DND-41 (cell line): ENCODE measurements around the gene MYCBP2.
"Not testable (repeated sequence)": the region's sequence is repeated elsewhere in the genome, so short reads cannot be mapped to it uniquely, and the experiment has no call there.

ENCODE experiments used
- ATAC-seq: fragments of 200-7000 bp; cut with Tn5 transposase; 3 replicates; pipeline ENCODE4 v1.9.1; 2021; ENCODE audit warnings: low read depth; ENCODE audit not compliant: insufficient read depth
- DNase-seq: peaks from one replicate; pipeline ENCODE4 v3.0.0-alpha.2; 2020
- H2AFZ ChIP-seq: 2 replicates; pipeline ENCODE4 v1.6.0; 2012; ENCODE audit warnings: low read depth, low read length
- H3K27ac ChIP-seq: 2 replicates; pipeline ENCODE4 v1.5.1; 2012; ENCODE audit warnings: low read length, inconsistent platforms
- H3K27me3 ChIP-seq: fragments of 200-600 bp; sonication (generic); 2 replicates; pipeline ENCODE4 v1.6.0; 2012; ENCODE audit warnings: low read length, mild to moderate bottlenecking, inconsistent platforms; ENCODE audit not compliant: insufficient read depth, poor library complexity
- H3K36me3 ChIP-seq: 2 replicates; pipeline ENCODE4 v1.5.1; 2012; ENCODE audit warnings: low read length, inconsistent platforms; ENCODE audit not compliant: insufficient read depth
- H3K4me1 ChIP-seq: 2 replicates; pipeline ENCODE4 v1.5.1; 2012; ENCODE audit warnings: mild to moderate bottlenecking, low read length; ENCODE audit not compliant: insufficient read depth
- H3K4me2 ChIP-seq: 2 replicates; pipeline ENCODE4 v1.6.0; 2012; ENCODE audit warnings: mild to moderate bottlenecking, moderate library complexity, low read length, inconsistent platforms; ENCODE audit not compliant: insufficient read depth
- H3K4me3 ChIP-seq, 2 experiments: fragments of 200-600 bp in 1 of 2; shearing (Covaris generic) in 1 of 2; 2 replicates each; pipeline ENCODE4 v1.5.1; 2012 to 2016; ENCODE audit warnings: inconsistent platforms in 2 of 2, low read length in 2 of 2, mild to moderate bottlenecking in 2 of 2, low read depth in 1 of 2, moderate library complexity in 1 of 2
- H3K79me2 ChIP-seq: 2 replicates; pipeline ENCODE4 v1.6.0; 2012; ENCODE audit warnings: low read length, inconsistent platforms; ENCODE audit not compliant: insufficient read depth
- H3K9ac ChIP-seq: 2 replicates; pipeline ENCODE4 v1.6.0; 2012; ENCODE audit warnings: low read depth, mild to moderate bottlenecking, inconsistent platforms, low read length, moderate library complexity
- H3K9me3 ChIP-seq: 2 replicates; pipeline ENCODE4 v1.5.1; 2012; ENCODE audit warnings: low read length, moderate library complexity, mild to moderate bottlenecking, inconsistent platforms; ENCODE audit not compliant: insufficient read depth, severe bottlenecking
- H4K20me1 ChIP-seq: 2 replicates; pipeline ENCODE4 v1.6.0; 2012; ENCODE audit warnings: low read length; ENCODE audit not compliant: insufficient read depth
- EZH2 ChIP-seq: IDR thresholded peaks from 3 replicates; pipeline ENCODE4 v1.6.1; 2012; ENCODE audit warnings: borderline replicate concordance, low read depth, mild to moderate bottlenecking, moderate library complexity, low read length, inconsistent platforms; ENCODE audit not compliant: severe bottlenecking
- TF ChIP-seq, protein P1 (sequence below): IDR thresholded peaks from 2 replicates; pipeline ENCODE4 v1.5.1; 2012; ENCODE audit warnings: borderline replicate concordance, low read length, moderate library complexity, mild to moderate bottlenecking; ENCODE audit not compliant: poor library complexity, severe bottlenecking; ENCODE audit errors: extremely low read depth

MYCBP2 gene

DNA sequence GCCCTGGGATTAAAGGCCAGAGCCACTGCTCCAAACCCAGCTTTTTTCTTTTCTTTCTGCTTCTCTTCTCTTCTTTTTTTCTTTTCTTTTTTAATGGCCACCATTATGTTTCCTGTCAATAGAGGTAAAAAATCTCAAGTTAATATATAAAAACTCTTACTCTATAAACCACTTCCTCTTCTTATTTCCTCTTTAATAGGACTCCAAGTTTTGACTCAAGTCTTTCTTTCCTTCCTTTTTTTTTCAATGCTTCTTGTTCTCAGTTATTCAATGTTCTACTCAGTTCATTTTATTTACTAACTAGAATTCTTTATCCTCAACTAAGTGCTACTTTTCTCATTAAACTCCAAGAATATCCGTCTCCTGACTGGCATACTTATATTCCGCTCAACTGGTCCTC, 27.1 kb upstream of the MYCBP2 start:
- no peak; the same call in 2 of the 3 replicates for ATAC-seq
- Histone ChIP-seq H2AFZ (no peak overlapping the region), H3K4me2 (no peak overlapping the region), H3K27ac (no peak overlapping the region), H4K20me1 (no peaks in the 10 kb centered on the region), H3K36me3 (no peaks in the 10 kb centered on the region), H3K27me3 (no peaks in the 10 kb centered on the region), H3K9ac (no peak overlapping the region), H3K4me3 (no peak overlapping the region), H3K4me1 (no peaks in the 10 kb centered on the region), H3K79me2 (no peaks in the 10 kb centered on the region), H3K9me3 (no peaks in the 10 kb centered on the region)
- TF ChIP-seq, protein P1, sequence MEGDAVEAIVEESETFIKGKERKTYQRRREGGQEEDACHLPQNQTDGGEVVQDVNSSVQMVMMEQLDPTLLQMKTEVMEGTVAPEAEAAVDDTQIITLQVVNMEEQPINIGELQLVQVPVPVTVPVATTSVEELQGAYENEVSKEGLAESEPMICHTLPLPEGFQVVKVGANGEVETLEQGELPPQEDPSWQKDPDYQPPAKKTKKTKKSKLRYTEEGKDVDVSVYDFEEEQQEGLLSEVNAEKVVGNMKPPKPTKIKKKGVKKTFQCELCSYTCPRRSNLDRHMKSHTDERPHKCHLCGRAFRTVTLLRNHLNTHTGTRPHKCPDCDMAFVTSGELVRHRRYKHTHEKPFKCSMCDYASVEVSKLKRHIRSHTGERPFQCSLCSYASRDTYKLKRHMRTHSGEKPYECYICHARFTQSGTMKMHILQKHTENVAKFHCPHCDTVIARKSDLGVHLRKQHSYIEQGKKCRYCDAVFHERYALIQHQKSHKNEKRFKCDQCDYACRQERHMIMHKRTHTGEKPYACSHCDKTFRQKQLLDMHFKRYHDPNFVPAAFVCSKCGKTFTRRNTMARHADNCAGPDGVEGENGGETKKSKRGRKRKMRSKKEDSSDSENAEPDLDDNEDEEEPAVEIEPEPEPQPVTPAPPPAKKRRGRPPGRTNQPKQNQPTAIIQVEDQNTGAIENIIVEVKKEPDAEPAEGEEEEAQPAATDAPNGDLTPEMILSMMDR = no peak
- TF ChIP-seq EZH2 = no peak
- no peak for DNase-seq

DNA sequence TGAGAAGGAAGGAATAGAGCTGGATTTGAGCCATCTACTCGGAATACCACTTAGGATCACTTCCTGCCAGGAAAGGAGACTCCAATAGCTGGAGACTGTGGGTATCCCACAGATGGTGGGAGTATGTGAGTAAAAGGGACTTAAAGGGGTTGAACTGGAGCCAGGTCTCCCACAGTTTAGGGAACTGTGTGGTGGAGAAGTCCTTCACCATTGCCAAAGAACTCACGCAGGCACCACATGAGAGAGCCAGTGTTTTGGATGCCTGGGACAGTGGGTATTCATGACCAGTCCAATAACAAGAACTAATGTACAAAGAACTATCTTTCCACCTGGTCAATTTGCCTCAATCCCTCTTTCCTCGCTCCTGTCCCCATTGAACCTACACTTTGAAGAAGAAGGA, 24.4 kb upstream of the MYCBP2 start:
- ATAC-seq (no peak), DNase-seq (no peak)
- no peaks in the 10 kb centered on the region for H3K9me3 ChIP-seq
- no peak overlapping the region for H2AFZ ChIP-seq
- no peak for TF ChIP-seq EZH2
- TF ChIP-seq, protein P1 = no peak
- no peaks in the 10 kb centered on the region for H4K20me1 ChIP-seq
- H3K36me3 ChIP-seq = no peaks in the 10 kb centered on the region
- H3K4me3 ChIP-seq = no peak overlapping the region
- H3K4me1 ChIP-seq = no peaks in the 10 kb centered on the region
- H3K79me2 ChIP-seq = no peaks in the 10 kb centered on the region
- H3K27me3 ChIP-seq = no peaks in the 10 kb centered on the region
- no peak overlapping the region for H3K27ac ChIP-seq
- no peak overlapping the region for H3K9ac ChIP-seq
- H3K4me2 ChIP-seq = no peak overlapping the region

DNA sequence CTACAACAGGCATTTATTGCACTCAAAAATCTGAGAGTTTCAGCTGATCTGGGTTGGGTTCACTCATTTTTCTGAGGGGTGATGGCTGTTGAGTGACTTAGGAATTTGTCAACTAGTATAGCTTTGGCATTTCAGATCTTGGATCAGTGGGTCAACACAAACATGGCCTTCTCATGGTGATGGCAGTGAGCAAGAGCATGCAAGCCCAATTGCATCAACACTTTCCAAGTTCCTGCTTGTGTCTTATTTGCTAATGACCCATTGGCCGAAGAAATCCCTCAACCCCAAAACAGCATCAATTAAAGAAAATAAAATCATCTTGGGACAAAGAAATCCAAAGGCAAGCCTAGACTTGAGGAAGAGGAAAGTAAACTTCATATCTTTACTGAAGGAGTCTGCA, 23.9 kb upstream of the MYCBP2 start:
- Histone ChIP-seq H4K20me1 (no peaks in the 10 kb centered on the region), H3K4me3 (no peak overlapping the region), H3K36me3 (no peaks in the 10 kb centered on the region), H2AFZ (no peak overlapping the region), H3K79me2 (no peaks in the 10 kb centered on the region), H3K9me3 (no peaks in the 10 kb centered on the region), H3K4me2 (no peak overlapping the region), H3K27me3 (no peaks in the 10 kb centered on the region), H3K9ac (no peak overlapping the region), H3K27ac (no peak overlapping the region), H3K4me1 (no peaks in the 10 kb centered on the region)
- DNase-seq (no peak), ATAC-seq (no peak)
- no peak for TF ChIP-seq EZH2
- TF ChIP-seq, protein P1 = no peak

DNA sequence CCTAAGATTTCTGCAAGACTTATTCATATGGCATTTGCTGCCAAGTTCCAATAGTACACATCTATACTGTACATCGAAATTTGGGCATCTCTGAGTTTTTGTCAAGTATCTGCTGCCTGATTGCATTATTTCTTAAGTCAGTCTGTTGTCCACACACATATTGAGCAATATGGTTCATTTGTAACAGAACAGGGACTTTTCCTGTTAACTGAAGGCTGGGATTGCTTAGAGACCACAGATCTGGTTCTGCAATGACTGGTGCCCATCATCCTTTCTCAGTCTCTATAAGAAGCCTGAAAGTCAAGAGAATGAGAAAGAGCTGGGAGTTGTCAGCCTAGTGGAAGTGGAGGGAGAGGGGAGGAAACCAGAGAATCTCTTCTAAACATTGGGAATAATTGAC, 22.5 kb upstream of the MYCBP2 start:
- Histone ChIP-seq H3K4me3 (no peak overlapping the region), H3K79me2 (no peaks in the 10 kb centered on the region), H4K20me1 (no peaks in the 10 kb centered on the region), H3K27me3 (no peaks in the 10 kb centered on the region), H3K4me1 (no peaks in the 10 kb centered on the region), H3K9me3 (no peaks in the 10 kb centered on the region), H3K27ac (no peak overlapping the region), H2AFZ (no peak overlapping the region), H3K4me2 (no peak overlapping the region), H3K36me3 (no peaks in the 10 kb centered on the region), H3K9ac (no peak overlapping the region)
- ATAC-seq (no peak), DNase-seq (no peak)
- TF ChIP-seq EZH2 = no peak
- TF ChIP-seq, protein P1 = no peak

DNA sequence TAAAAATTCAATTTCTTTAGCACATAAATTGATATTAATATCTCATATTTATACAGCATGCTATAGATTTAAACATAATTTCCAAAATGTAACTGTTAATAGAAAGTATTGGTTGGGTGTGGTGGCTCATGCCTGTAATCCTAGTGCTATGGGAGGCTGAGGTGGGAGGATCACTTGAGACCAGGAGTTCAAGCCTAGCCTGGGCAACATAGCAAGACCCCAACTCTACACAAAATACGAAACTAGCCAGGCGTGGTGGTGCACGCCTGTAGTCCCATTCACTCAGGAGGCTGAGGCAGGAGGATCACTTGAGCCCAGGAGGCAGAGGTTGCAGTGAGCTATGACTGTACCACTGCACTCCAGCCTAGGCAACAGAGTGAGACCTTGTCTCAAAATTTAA, 20.5 kb upstream of the MYCBP2 start:
- not testable (repeated sequence) for DNase-seq, ATAC-seq, H3K36me3 ChIP-seq, H3K9ac ChIP-seq, H3K27ac ChIP-seq, H2AFZ ChIP-seq, H3K4me2 ChIP-seq, H3K9me3 ChIP-seq, H3K79me2 ChIP-seq, H4K20me1 ChIP-seq, H3K27me3 ChIP-seq, H3K4me3 ChIP-seq, H3K4me1 ChIP-seq
